CD4-positive, alpha-beta T cell (primary cell): ENCODE measurements around the gene LRP11. TPM values are rescaled to one million over a fixed set of nuclear protein-coding genes. Genes with fewer than 3 reads are reported as not detected.

Experiments used
- ATAC-seq: fragments of 200-7000 bp; cut with Tn5 transposase; one replicate; pipeline ENCODE4 v1.10.0; 2022; ENCODE audit warnings: mild to moderate bottlenecking; ENCODE audit not compliant: poor library complexity
- CTCF ChIA-PET: fragments of 350-600 bp; sonication (Branson Sonifier 250); formaldehyde crosslinking; loops from one replicate; lab custom pipeline; 2021; ENCODE audit warnings: antibody characterized with exemption, inconsistent platforms; lab: Charles Lee
- POLR2A ChIA-PET: fragments of 350-600 bp; sonication (Branson Sonifier 250); formaldehyde crosslinking; loops from one replicate; lab custom pipeline; 2021; ENCODE audit warnings: antibody characterized with exemption, inconsistent platforms; lab: Charles Lee
- DNase-seq, 14 experiments: peaks; one replicate each; pipeline ENCODE4 v3.0.0-alpha.2; 2013 to 2020; ENCODE audit warnings: mixed read lengths in 2 of 14
- H3K27ac ChIP-seq, 2 donors: one replicate each; pipeline versions ENCODE4 v1.5.1 to v1.7.0; 2013; ENCODE audit warnings: low read length in 2 of 2, low read depth in 1 of 2, mild to moderate bottlenecking in 1 of 2
- H3K27me3 ChIP-seq, 2 experiments: 1 replicate in 1 of 2; 2 replicates in 1 of 2; pipeline versions ENCODE4 v1.6.1 to v1.7.0; 2013; ENCODE audit warnings: low read length in 2 of 2, control low read depth in 1 of 2, mild to moderate bottlenecking in 1 of 2, moderate library complexity in 1 of 2; ENCODE audit not compliant: insufficient read depth in 2 of 2, control insufficient read depth in 1 of 2
- H3K36me3 ChIP-seq: one replicate; pipeline ENCODE4 v1.6.1; 2013; ENCODE audit warnings: low read length, control low read depth; ENCODE audit not compliant: insufficient read depth
- H3K4me1 ChIP-seq: one replicate; pipeline ENCODE4 v1.6.1; 2013; ENCODE audit warnings: low read length, control low read depth; ENCODE audit not compliant: insufficient read depth
- H3K4me3 ChIP-seq: one replicate; pipeline ENCODE4 v1.5.1; 2013; ENCODE audit warnings: mild to moderate bottlenecking, low read length, moderate library complexity
- H3K9me3 ChIP-seq, 2 experiments: 1 replicate in 1 of 2; 2 replicates in 1 of 2; pipeline versions ENCODE4 v1.6.1 to v1.7.0; 2013; ENCODE audit warnings: low read length in 2 of 2, mild to moderate bottlenecking in 2 of 2, control low read depth in 1 of 2, moderate library complexity in 1 of 2; ENCODE audit not compliant: control insufficient read depth in 1 of 2, insufficient read depth in 1 of 2
- H3K27ac Mint-ChIP-seq: one replicate; pipeline ENCODE4 v1.8.0; 2020; ENCODE audit warnings: mixed read lengths
- H3K27me3 Mint-ChIP-seq: one replicate; pipeline ENCODE4 v1.8.0; 2021; ENCODE audit warnings: mixed read lengths
- H3K36me3 Mint-ChIP-seq: one replicate; pipeline ENCODE4 v1.8.0; 2021; ENCODE audit warnings: low read depth, mixed read lengths
- H3K4me1 Mint-ChIP-seq: one replicate; pipeline ENCODE4 v1.8.0; 2021; ENCODE audit warnings: low read depth, mixed read lengths
- H3K4me3 Mint-ChIP-seq: one replicate; pipeline ENCODE4 v1.8.0; 2020; ENCODE audit warnings: mild to moderate bottlenecking, mixed read lengths
- H3K9me3 Mint-ChIP-seq: one replicate; pipeline ENCODE4 v1.8.0; 2020; ENCODE audit warnings: mixed read lengths
- CTCF ChIP-seq: fragments of 200-600 bp; IDR thresholded peaks from one replicate; pipeline ENCODE4 v1.8.0; 2022; ENCODE audit warnings: antibody characterized with exemption, mild to moderate bottlenecking
- intact Hi-C, 2 experiments: fragments of 100-400 bp; cut with DNase I in 1 of 2; cut with micrococcal nuclease in 1 of 2; formaldehyde crosslinking; loops; one replicate each; pipeline versions ENCODE4 v1.15.1 to v1.9.0; 2023 to 2025; cut with DNase I, micrococcal nuclease
- total RNA-seq, 174 experiments: library from RNA in 2 of 174; stranded (reverse) in 2 of 174; gene quantifications; one replicate each; pipeline ENCODE4 v1.2.3 and lab custom pipeline; 2021 to 2026

LRP11 gene
- total RNA-seq, 2 experiments from 2014 or later = 0.75 to 0.99 TPM

GRCh38 chr6:149871182-149871581, 7.0 kb upstream of the LRP11 start:
- no peak for DNase-seq
- H3K27ac ChIP-seq = no peak overlapping the region
- intact Hi-C loops = no loop called here
- no peaks in the 10 kb centered on the region for H3K36me3 Mint-ChIP-seq
- no peak overlapping the region for H3K4me3 Mint-ChIP-seq
- peaks cover 22% of the 10 kb centered on the region for H3K27me3 Mint-ChIP-seq
- no peak overlapping the region for H3K4me3 ChIP-seq
- TF ChIP-seq CTCF = no peak
- POLR2A ChIA-PET = no interaction called here
- no peak overlapping the region for H3K27ac Mint-ChIP-seq
- H3K9me3 ChIP-seq = no peaks in the 10 kb centered on the region
- H3K36me3 ChIP-seq = no peaks in the 10 kb centered on the region
- no peak for ATAC-seq
- CTCF ChIA-PET = no interaction called here
- H3K9me3 Mint-ChIP-seq = no peaks in the 10 kb centered on the region
- H3K4me1 Mint-ChIP-seq = no peaks in the 10 kb centered on the region
- no peaks in the 10 kb centered on the region for H3K4me1 ChIP-seq
- peaks cover 0 to 7% of the 10 kb centered on the region in 2 experiments for H3K27me3 ChIP-seq

GRCh38 chr6:149869275-149869892, 5.2 kb upstream of the LRP11 start:
- no peak for TF ChIP-seq CTCF
- intact Hi-C loops = loop anchor here in 1 of 2 experiments (5.0 to 10.0 kb wide), 3 partner anchors 115 to 322 kb away; partner anchors contain the start of gene PPIL4
- DNase-seq (no peak), ATAC-seq (no peak)
- Histone ChIP-seq H3K36me3 (no peaks in the 10 kb centered on the region), H3K4me1 (peaks cover 5% of the 10 kb centered on the region), H3K4me3 (no peak overlapping the region), H3K27me3 (peaks cover 0 to 5% of the 10 kb centered on the region in 2 experiments), H3K27ac (no peak overlapping the region), H3K9me3 (no peaks in the 10 kb centered on the region)
- no peaks in the 10 kb centered on the region for H3K36me3 Mint-ChIP-seq
- H3K4me1 Mint-ChIP-seq = no peaks in the 10 kb centered on the region
- H3K27ac Mint-ChIP-seq = no peak overlapping the region
- CTCF ChIA-PET = interaction anchor here (1.2 kb wide), 1 partner anchor 1011 kb away, joined by 3 read pairs; no protein-coding TSS in a partner anchor
- POLR2A ChIA-PET = interaction anchor here (0.6 to 1.4 kb wide), 2 partner anchors 9 to 13 kb away, joined by 3 to 4 read pairs; no protein-coding TSS in a partner anchor
- H3K27me3 Mint-ChIP-seq = peaks cover 14% of the 10 kb centered on the region
- H3K9me3 Mint-ChIP-seq = no peaks in the 10 kb centered on the region
- no peak overlapping the region for H3K4me3 Mint-ChIP-seq

GRCh38 chr6:149867876-149868640, 3.9 kb upstream of the LRP11 start:
- DNase-seq = no peak

More at GRCh38 chr6:149867876-149868640, 3.9 kb upstream of the LRP11 start:
- no peak for TF ChIP-seq CTCF
- Histone ChIP-seq H3K4me3 (no peak overlapping the region), H3K9me3 (no peaks in the 10 kb centered on the region), H3K27me3 (no peaks in the 10 kb centered on the region), H3K36me3 (no peaks in the 10 kb centered on the region), H3K4me1 (peaks cover 8% of the 10 kb centered on the region), H3K27ac (no peak overlapping the region)
- Mint-ChIP-seq H3K36me3 (no peaks in the 10 kb centered on the region), H3K27me3 (peaks cover 5% of the 10 kb centered on the region), H3K4me1 (peaks cover 2% of the 10 kb centered on the region), H3K9me3 (no peaks in the 10 kb centered on the region), H3K4me3 (no peak overlapping the region), H3K27ac (no peak overlapping the region)
- ATAC-seq = no peak
- CTCF ChIA-PET = no interaction called here
- intact Hi-C loops = loop anchor here in 1 of 2 experiments (5.0 to 10.0 kb wide), 3 partner anchors 113 to 321 kb away; partner anchors contain the start of gene PPIL4
- POLR2A ChIA-PET = interaction anchor here (1.4 kb wide), 1 partner anchor 10 kb away, joined by 4 read pairs; no protein-coding TSS in a partner anchor
